Esophagus muscularis mucosa (tissue), 4 donors: Measurements from ENCODE around the gene ERBIN. TPM values are rescaled to one million over a fixed set of nuclear protein-coding genes. Genes with fewer than 3 reads are reported as not detected.

Experiments used
- DNase-seq: peaks from one replicate; pipeline ENCODE4 v3.0.0-alpha.2; 2017; ENCODE audit errors: extremely low spot score
- H3K27ac ChIP-seq, 4 donors: fragments of 200-600 bp; sonication (generic); replicated peaks in 1 of 4; 1 replicate in 3 of 4; 2 replicates in 1 of 4; pipeline ENCODE4 v1.5.1; 2016 to 2019; ENCODE audit warnings: mild to moderate bottlenecking in 1 of 4
- H3K27me3 ChIP-seq, 4 donors: fragments of 200-600 bp; sonication (generic); one replicate each; pipeline versions ENCODE4 v1.5.1 to v1.6.0; 2016 to 2019
- H3K36me3 ChIP-seq, 4 donors: fragments of 200-600 bp; sonication (generic); one replicate each; pipeline ENCODE4 v1.5.1; 2016 to 2019
- H3K4me1 ChIP-seq, 4 donors: fragments of 200-600 bp; sonication (generic); one replicate each; pipeline ENCODE4 v1.5.1; 2016 to 2019
- H3K4me3 ChIP-seq, 4 donors: fragments of 200-600 bp; sonication (generic); 1 replicate in 2 of 4; 2 replicates in 2 of 4; pipeline ENCODE4 v1.5.1; 2016 to 2019; ENCODE audit warnings: mild to moderate bottlenecking in 4 of 4, moderate library complexity in 1 of 4
- H3K9me3 ChIP-seq, 4 donors: fragments of 200-600 bp; sonication (generic); 1 replicate in 3 of 4; 2 replicates in 1 of 4; pipeline ENCODE4 v1.5.1; 2016 to 2019
- EP300 ChIP-seq: sonication (generic); formaldehyde crosslinking; IDR thresholded peaks from one replicate; pipeline ENCODE4 v1.6.1; 2017; ENCODE audit warnings: antibody characterized with exemption
- POLR2A ChIP-seq: fragments of 450-650 bp; IDR thresholded peaks from one replicate; pipeline ENCODE4 v1.6.1; 2017; ENCODE audit warnings: antibody characterized with exemption, moderate library complexity, mild to moderate bottlenecking, low read depth
- POLR2AphosphoS5 ChIP-seq, 2 donors: sonication (generic); formaldehyde crosslinking; IDR thresholded peaks; one replicate each; pipeline ENCODE4 v1.6.1; 2017; ENCODE audit warnings: antibody characterized with exemption in 2 of 2
- WGBS: methylation state at CpG from one replicate; pipeline ENCODE4 v1.1.5; 2018; 5-methylcytosine and 5-hydroxymethylcytosine counted together
- intact Hi-C: fragments of 100-400 bp; cut with DNase I; formaldehyde crosslinking; loops from one replicate; pipeline ENCODE4 v1.15.1; 2023
- total RNA-seq, 4 donors: library from RNA; depleted of rRNA; stranded (reverse); fragments of >200 nt; gene quantifications; one replicate each; pipeline versions ENCODE4 v1.1.0 to v1.2.1, GENCODE V29; 2016
- TF ChIP-seq, protein P1 (sequence below), 3 experiments: fragments of 200-600 bp in 2 of 3; fragments of 450-650 bp in 1 of 3; sonication (generic) in 2 of 3; IDR thresholded peaks; one replicate each; pipeline ENCODE4 v1.5.1; 2017 to 2019; ENCODE audit warnings: antibody characterized with exemption in 3 of 3, mild to moderate bottlenecking in 2 of 3, moderate library complexity in 1 of 3

The ERBIN gene
- total RNA-seq, 4 donors from 2014 or later, result 46.9 to 67.7 (median 55.2) TPM

GRCh38 chr5:66001952-66002351, 75.6 kb downstream of the ERBIN start:
- Histone ChIP-seq H3K4me3 (no peak overlapping the region), H3K27ac (no peak overlapping the region), H3K27me3 (no peaks in the 10 kb centered on the region), H3K4me1 (no peaks in the 10 kb centered on the region), H3K36me3 (peaks cover 0 to 3% (median 0%) of the 10 kb centered on the region in 4 donors), H3K9me3 (no peaks in the 10 kb centered on the region)
- DNase-seq, result no peak
- intact Hi-C loops, result no loop called here
- WGBS, result 94% methylated on average over 4 of the region's 4 CpGs
- TF ChIP-seq POLR2AphosphoS5 (IDR thresholded peaks at IDR 0.05), result no peak
- TF ChIP-seq, protein P1, sequence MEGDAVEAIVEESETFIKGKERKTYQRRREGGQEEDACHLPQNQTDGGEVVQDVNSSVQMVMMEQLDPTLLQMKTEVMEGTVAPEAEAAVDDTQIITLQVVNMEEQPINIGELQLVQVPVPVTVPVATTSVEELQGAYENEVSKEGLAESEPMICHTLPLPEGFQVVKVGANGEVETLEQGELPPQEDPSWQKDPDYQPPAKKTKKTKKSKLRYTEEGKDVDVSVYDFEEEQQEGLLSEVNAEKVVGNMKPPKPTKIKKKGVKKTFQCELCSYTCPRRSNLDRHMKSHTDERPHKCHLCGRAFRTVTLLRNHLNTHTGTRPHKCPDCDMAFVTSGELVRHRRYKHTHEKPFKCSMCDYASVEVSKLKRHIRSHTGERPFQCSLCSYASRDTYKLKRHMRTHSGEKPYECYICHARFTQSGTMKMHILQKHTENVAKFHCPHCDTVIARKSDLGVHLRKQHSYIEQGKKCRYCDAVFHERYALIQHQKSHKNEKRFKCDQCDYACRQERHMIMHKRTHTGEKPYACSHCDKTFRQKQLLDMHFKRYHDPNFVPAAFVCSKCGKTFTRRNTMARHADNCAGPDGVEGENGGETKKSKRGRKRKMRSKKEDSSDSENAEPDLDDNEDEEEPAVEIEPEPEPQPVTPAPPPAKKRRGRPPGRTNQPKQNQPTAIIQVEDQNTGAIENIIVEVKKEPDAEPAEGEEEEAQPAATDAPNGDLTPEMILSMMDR (IDR thresholded peaks at IDR 0.05), result no peak
- no peak for TF ChIP-seq POLR2A
- TF ChIP-seq EP300, result no peak

DNA sequence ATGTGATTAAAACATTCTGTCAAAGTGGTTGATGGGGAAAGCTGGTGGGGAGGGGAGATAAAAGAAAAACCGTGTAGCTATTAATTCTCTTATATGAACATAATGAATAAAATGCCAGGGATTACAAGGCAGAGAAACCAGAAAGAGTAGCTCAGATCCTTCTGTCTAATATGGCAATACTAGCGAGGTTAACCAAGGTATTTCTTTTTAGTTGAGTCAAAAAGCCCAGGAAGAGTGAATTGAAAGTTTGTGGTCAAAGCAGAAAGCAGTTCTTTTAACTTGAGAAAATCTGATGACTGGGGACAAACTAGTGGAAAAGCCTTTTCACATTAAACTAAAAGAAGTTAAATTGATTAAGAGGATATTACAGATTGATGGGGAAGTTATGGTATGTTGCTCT, 76.0 kb downstream of the ERBIN start:
- no peaks in the 10 kb centered on the region for H3K4me1 ChIP-seq
- intact Hi-C loops, result no loop called here
- WGBS, result 91% methylated on average over 2 of the region's 2 CpGs
- no peaks in the 10 kb centered on the region for H3K27me3 ChIP-seq
- no peak for DNase-seq
- no peaks in the 10 kb centered on the region for H3K9me3 ChIP-seq
- H3K4me3 ChIP-seq, result no peak overlapping the region
- TF ChIP-seq POLR2A (no peak), POLR2AphosphoS5 (IDR thresholded peaks at IDR 0.05) (no peak)
- H3K36me3 ChIP-seq, result peaks cover 0 to 3% (median 0%) of the 10 kb centered on the region in 4 donors
- no peak overlapping the region for H3K27ac ChIP-seq

GRCh38 chr5:66004216-66004615, 77.8 kb downstream of the ERBIN start:
- Histone ChIP-seq H3K27me3 (no peaks in the 10 kb centered on the region), H3K4me3 (no peak overlapping the region), H3K9me3 (no peaks in the 10 kb centered on the region), H3K4me1 (no peaks in the 10 kb centered on the region), H3K36me3 (peaks cover 0 to 3% (median 0%) of the 10 kb centered on the region in 4 donors), H3K27ac (no peak overlapping the region)
- TF ChIP-seq, protein P1 (IDR thresholded peaks at IDR 0.05), result no peak
- TF ChIP-seq POLR2A (no peak), POLR2AphosphoS5 (IDR thresholded peaks at IDR 0.05) (no peak), EP300 (no peak)
- DNase-seq, result no peak
- 99% methylated on average over 14 of the region's 14 CpGs for WGBS
- intact Hi-C loops, result no loop called here

GRCh38 chr5:66009277-66009676, 82.9 kb downstream of the ERBIN start:
- peaks cover 0 to 10% (median 0%) of the 10 kb centered on the region in 4 donors for H3K36me3 ChIP-seq
- WGBS, result 97% methylated on average over 2 of the region's 2 CpGs
- TF ChIP-seq POLR2A (no peak), EP300 (no peak), POLR2AphosphoS5 (IDR thresholded peaks at IDR 0.05) (no peak)
- TF ChIP-seq, protein P1 (IDR thresholded peaks at IDR 0.05), result no peak
- H3K4me1 ChIP-seq, result peaks cover 0 to 7% (median 0%) of the 10 kb centered on the region in 4 donors
- no peak overlapping the region for H3K27ac ChIP-seq
- H3K27me3 ChIP-seq, result no peaks in the 10 kb centered on the region
- no peak for DNase-seq
- intact Hi-C loops, result no loop called here
- H3K4me3 ChIP-seq, result no peak overlapping the region
- no peaks in the 10 kb centered on the region for H3K9me3 ChIP-seq

- TF ChIP-seq EP300 (no peak), POLR2A (no peak), POLR2AphosphoS5 (IDR thresholded peaks at IDR 0.05) (no peak)
- TF ChIP-seq, protein P1 (IDR thresholded peaks at IDR 0.05), result no peak
- H3K27me3 ChIP-seq, result no peaks in the 10 kb centered on the region
- no peak for DNase-seq
- peaks cover 0 to 13% (median 3%) of the 10 kb centered on the region in 4 donors for H3K36me3 ChIP-seq
- no peaks in the 10 kb centered on the region for H3K9me3 ChIP-seq
- H3K4me1 ChIP-seq, result peaks cover 0 to 7% (median 0%) of the 10 kb centered on the region in 4 donors
- no peak overlapping the region for H3K4me3 ChIP-seq
- intact Hi-C loops, result no loop called here
- H3K27ac ChIP-seq, result no peak overlapping the region
These were observed 84.1 kb downstream of the ERBIN start for GRCh38 chr5:66010476-66010875.
